Medulla oblongata (tissue), 1 donor: ENCODE results near the gene LZTS2.
"Not testable (repeated sequence)": the region's sequence is repeated elsewhere in the genome, so short reads cannot be mapped to it uniquely, and the experiment has no call there.

Experiments used
- DNase-seq: peaks from one replicate; pipeline ENCODE4 v3.0.0-alpha.2; 2015; ENCODE audit errors: extremely low spot score

The LZTS2 gene

GRCh38 chr10:101033276-101033675, 33.7 kb downstream of the LZTS2 start:
- DNase-seq: no peak

DNA sequence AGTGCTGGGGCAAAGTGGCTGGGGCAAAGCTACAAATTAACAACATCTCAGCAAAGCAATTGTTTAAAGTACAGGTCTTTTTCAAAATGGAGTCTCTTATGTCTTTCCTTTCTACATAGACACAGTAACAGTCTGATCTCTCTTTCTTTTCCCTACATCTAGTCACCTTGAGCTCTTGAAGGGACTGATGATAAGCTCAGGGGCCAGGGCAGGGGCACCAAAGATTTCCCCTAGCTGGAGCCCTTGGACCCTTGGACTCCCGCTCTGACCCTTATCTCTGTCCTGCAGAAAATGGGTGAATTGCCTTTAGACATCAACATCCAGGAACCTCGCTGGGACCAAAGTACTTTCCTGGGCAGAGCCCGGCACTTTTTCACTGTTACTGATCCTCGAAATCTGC, 34.8 kb downstream of the LZTS2 start:
- not testable (repeated sequence) for DNase-seq

DNA sequence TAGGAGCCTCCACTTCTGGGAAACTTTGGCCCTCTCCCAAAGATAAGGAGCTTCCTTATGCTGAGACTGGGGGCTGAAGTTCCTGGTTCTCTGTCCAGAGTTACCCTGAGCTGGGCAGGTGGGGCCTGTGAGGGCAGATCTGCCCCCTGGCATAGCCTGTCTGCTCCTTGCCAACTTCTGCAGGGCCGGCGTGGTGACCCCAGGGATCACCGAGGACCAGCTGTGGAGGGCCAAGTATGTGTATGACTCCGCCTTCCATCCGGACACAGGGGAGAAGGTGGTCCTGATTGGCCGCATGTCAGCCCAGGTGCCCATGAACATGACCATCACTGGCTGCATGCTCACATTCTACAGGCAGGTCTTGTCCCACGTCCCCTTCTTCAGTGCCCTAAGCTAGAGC, 35.7 kb downstream of the LZTS2 start:
- no peak for DNase-seq

GRCh38 chr10:101035916-101036702, 36.5 kb downstream of the LZTS2 start:
- no peak for DNase-seq

DNA sequence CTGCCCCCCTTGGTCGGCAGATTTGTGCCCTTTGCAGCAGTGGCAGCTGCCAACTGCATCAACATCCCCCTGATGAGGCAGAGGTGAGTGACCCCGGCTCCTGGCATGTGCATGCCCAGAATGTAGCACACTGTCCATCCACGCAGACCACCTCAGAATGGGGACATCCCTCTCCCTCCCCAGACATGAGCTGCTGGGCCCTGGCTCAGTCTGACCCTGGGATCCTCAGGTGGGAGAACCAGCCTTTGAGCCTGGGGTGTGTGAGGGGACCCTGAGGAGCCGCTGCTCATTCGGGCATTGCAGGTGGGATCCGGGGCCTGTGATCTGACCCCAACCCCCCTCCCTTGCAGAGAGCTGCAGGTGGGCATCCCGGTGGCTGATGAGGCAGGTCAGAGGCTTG, 37.1 kb downstream of the LZTS2 start:
- no peak for DNase-seq

DNA sequence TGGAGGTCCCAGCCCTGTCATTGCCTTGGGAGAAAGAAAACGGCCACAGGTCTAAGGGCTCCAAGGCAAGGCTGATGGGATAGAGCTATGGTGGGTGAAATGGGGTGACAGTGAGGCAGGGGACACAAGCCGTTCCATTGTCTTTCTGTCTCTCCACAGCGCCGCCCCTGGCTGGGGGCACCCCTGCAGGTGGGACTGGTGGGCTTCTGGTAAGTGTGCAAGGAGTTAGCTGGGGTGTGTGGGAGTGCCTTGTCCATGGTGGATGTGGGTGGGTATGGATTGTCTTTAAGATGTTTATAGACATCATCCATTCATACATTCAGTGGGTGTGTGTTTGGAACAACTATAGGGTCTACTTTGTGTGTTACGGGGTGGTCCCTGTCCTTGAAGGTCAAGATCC, 38.9 kb downstream of the LZTS2 start:
- DNase-seq: no peak

DNA sequence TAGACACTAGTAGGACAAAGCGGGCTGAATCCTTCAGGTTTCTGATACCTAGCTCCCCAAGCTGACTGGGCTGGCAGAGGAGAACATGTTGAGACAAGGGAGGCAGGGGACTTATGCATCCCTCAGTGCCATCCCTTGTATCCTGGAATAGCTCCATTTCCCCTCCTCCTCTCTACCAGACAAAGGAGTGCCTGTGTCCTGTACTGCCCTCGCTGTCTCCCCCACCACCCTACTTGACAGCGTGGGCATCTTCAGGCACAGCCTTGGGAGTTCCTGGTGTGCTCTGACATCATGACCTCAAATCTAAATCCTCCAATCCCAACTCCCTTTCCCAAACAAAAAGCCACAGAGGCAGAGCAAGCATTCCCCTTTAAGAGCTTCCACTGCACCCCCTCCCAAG, 40.5 kb downstream of the LZTS2 start:
- peak; percentile 63 for DNase-seq

DNA sequence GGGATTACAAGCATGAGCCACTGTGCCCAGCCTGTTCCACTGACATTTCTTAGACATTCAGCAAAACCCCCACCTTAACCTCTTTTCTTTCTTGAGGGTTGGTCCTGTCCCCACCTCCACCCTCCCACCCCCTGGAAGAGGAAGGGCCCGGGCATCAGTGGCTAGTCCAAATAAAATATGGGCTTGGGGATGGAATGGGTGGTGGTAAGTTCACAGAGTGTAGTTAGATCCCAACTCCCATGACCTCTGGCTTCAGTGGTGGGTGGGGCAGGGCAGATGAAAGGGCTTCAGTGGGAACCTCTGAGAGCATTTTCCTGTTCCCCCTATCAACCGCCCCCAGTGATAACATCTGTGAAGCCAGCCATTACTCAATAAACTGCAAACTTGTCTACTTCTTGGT, 41.2 kb downstream of the LZTS2 start:
- DNase-seq: no peak

- DNase-seq: peak; percentile 95
These were observed 41.7 kb downstream of the LZTS2 start for GRCh38 chr10:101041252-101041761.

GRCh38 chr10:101042118-101042517, 42.5 kb downstream of the LZTS2 start:
- no peak for DNase-seq

- DNase-seq: peak; percentile 94
These were observed 43.2 kb downstream of the LZTS2 start for GRCh38 chr10:101042667-101043362.

DNA sequence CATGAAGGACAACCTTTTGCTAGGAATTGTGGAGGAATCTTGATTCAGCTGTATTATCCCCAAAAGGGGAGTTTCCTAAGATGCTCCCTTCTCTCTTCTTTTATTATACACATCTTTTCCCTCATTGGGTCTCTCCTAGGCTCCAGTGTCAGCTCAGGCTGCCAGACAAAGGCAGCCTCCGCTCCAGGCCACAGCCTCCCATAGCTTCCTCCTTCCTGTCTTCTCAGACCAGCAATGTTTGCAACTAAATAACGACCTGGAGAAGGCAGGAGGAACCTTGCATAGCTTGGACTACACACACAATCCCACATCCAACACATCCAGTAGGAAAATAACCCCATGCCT, 43.7 kb downstream of the LZTS2 start:
- DNase-seq: no peak

- DNase-seq: no peak
These were observed 44.5 kb downstream of the LZTS2 start for GRCh38 chr10:101044117-101044516.

- DNase-seq: no peak
These were observed 47.0 kb downstream of the LZTS2 start for GRCh38 chr10:101046332-101047238.

GRCh38 chr10:101047268-101047667, 47.7 kb downstream of the LZTS2 start:
- no peak for DNase-seq

- DNase-seq: no peak
These were observed 48.6 kb downstream of the LZTS2 start for GRCh38 chr10:101047961-101048892.

DNA sequence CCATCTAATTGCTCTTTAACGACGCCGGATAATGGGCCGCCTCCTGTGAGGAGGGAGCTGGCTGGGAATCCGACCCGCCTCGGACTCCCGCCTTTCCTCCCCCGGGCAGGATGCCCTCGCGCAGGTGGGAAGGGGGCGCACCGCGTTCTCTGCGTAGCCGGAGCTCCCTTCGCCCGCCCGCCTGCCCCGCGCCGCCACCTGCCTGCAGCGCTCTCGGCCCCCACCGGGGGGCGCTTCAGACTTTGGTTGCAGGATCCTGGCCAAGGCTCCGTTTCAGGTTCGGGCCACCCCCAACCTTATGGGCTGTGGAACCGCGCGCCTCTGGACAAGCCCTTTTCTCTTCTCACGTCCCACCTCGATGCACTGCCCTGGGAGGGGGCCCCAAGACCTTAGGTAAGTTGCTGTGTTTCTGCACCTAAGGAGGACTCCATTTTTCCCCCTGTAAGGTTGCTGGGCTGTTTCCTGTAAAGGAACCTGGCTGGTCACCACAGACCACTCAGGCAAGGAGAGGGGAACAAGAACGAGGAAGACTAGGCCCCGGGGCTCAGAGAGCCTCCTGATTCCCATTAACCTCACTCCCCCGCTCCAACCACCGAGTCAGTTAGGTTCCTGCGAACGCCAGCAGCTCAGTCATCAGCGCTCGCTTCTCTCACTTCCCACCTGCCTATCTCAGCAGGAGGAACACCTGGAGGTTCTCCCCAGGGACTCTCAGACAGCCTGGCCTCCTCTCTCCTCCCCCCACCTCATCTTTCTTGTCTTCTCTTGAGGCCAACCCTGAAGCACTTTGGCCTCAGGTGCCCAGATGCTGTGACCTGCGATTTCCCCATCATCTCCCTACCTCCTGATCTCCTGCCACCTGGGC, 50.8 kb downstream of the LZTS2 start:
- no peak for DNase-seq

- DNase-seq: peak; percentile 59
These were observed 52.7 kb downstream of the LZTS2 start for GRCh38 chr10:101052285-101052684.

GRCh38 chr10:101053516-101053915, 53.9 kb downstream of the LZTS2 start:
- no peak for DNase-seq

DNA sequence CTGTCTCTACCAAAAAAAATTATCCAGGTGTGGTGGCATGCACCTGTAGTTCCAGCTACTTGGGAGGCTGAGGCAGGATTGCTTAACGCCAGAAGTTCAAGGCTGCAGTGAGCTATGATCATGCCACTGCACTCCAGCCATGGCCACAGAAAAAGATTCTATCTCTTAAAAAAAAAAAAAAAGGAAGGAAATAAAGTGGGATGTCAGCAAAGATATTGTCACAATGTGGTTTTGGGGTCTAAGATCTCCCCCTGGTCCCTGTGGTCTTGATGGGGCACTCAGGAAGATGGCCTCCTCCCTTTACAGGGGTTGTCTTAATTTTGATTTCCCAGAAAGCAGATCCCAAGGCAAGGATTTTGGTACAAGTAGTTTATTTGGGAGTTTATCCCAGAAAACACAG, 54.7 kb downstream of the LZTS2 start:
- no peak for DNase-seq
